T follicular helper cell (primary cell): ENCODE data around the gene HES1.

Source experiments
- DNase-seq: peaks from one replicate; pipeline ENCODE4 v3.0.0-alpha.2; 2020; ENCODE audit warnings: low read depth

Gene HES1

GRCh38 chr3:194102436-194102835, 33.5 kb upstream of the HES1 start:
- DNase-seq, result no peak

GRCh38 chr3:194103505-194103904, 32.4 kb upstream of the HES1 start:
- DNase-seq, result peak; percentile 38

- no peak for DNase-seq
Observed at GRCh38 chr3:194103983-194104751, 31.8 kb upstream of the HES1 start.

- no peak for DNase-seq
Observed at GRCh38 chr3:194105292-194105691, 30.7 kb upstream of the HES1 start.

GRCh38 chr3:194107107-194107506, 28.8 kb upstream of the HES1 start:
- no peak for DNase-seq

GRCh38 chr3:194109192-194109863, 26.6 kb upstream of the HES1 start:
- no peak for DNase-seq

- no peak for DNase-seq
Observed at GRCh38 chr3:194110483-194110882, 25.5 kb upstream of the HES1 start.

- no peak for DNase-seq
Observed at GRCh38 chr3:194111336-194111735, 24.6 kb upstream of the HES1 start.

- DNase-seq, result no peak
Observed at GRCh38 chr3:194112120-194113106, 23.5 kb upstream of the HES1 start.

- DNase-seq, result no peak
Observed at GRCh38 chr3:194114123-194114522, 21.8 kb upstream of the HES1 start.

- no peak for DNase-seq
Observed at GRCh38 chr3:194117104-194117845, 18.7 kb upstream of the HES1 start.

GRCh38 chr3:194118920-194119319, 17.0 kb upstream of the HES1 start:
- DNase-seq, result no peak

- no peak for DNase-seq
Observed at GRCh38 chr3:194119831-194120590, 15.9 kb upstream of the HES1 start.

GRCh38 chr3:194120789-194121770, 14.9 kb upstream of the HES1 start:
- DNase-seq, result no peak

- no peak for DNase-seq
Observed at GRCh38 chr3:194121891-194122631, 13.9 kb upstream of the HES1 start.

GRCh38 chr3:194123726-194124125, 12.2 kb upstream of the HES1 start:
- no peak for DNase-seq

- no peak for DNase-seq
Observed at GRCh38 chr3:194124193-194124592, 11.8 kb upstream of the HES1 start.

- no peak for DNase-seq
Observed at GRCh38 chr3:194125442-194125841, 10.5 kb upstream of the HES1 start.

- DNase-seq, result no peak
Observed at GRCh38 chr3:194126790-194127189, 9.2 kb upstream of the HES1 start.
